ENCODE results near the gene VPS33B.
"Not testable (repeated sequence)": the region's sequence is repeated elsewhere in the genome, so short reads cannot be mapped to it uniquely, and the experiment has no call there.

The VPS33B gene

GRCh38 chr15:91032919-91033803, 10.8 kb upstream of the VPS33B start:
- no peak overlapping the region for H3K27ac ChIP-seq
- DNase-seq (ENCODE audit: low read depth, low spot score): peak; percentile 24

DNA sequence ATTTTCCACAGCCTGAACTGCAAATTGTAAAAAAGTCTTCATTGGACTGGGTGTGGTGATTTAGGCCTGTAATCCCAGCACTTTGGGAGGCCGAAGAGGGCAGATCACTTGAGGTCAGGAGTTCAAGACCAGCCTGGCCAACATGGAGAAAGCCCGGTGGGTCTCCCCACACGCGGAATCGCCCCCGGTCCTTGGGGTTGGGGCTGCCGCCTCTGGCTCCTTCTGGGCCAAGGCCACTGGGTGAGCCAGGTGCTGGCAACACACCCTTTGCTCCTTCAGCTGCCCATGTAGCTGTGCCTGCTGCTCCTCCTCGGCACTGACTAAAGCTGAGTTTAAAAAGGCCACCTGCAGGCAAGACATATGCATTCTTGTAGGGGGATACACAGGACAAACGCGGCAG, 9.4 kb upstream of the VPS33B start:
- H3K27ac ChIP-seq: no peak overlapping the region
- no peak for DNase-seq (ENCODE audit: low read depth, low spot score)

- H3K27ac ChIP-seq: no peak overlapping the region
- no peak for DNase-seq (ENCODE audit: low read depth, low spot score)
Measured at GRCh38 chr15:91027677-91028076, 5.3 kb upstream of the VPS33B start.

DNA sequence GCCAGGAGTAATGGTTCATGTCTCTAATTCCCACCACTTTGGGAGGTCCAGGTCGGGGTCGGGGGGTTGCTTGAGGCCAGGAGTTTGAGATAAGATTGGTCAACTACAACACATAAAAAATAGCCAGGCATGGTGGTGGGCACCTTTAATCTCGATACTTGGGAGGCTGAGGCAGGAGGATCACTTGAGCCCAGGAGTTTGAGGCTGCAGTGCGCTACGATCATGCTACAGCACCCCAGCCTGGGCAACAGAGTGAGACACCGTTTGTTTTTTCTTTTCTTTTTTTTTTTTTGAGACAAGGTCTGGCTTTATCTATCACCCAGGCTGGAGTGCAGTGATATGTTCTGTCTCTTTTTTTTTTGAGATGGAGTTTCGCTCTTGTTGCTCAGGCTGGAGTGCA, 1.3 kb upstream of the VPS33B start:
- DNase-seq (ENCODE audit: low read depth, low spot score): no peak
- no peak overlapping the region for H3K27ac ChIP-seq

- peak overlapping the region; percentile 80 for H3K27ac ChIP-seq
- DNase-seq (ENCODE audit: low read depth, low spot score): no peak
Measured at GRCh38 chr15:91022832-91023129, 387 bp upstream of the VPS33B start.

GRCh38 chr15:91021516-91022074, 799 bp downstream of the VPS33B start:
- no peak for DNase-seq (ENCODE audit: low read depth, low spot score)
- peak overlapping the region; percentile 80 for H3K27ac ChIP-seq

- no peak overlapping the region for H3K27ac ChIP-seq
Measured at GRCh38 chr15:91018158-91018557, 4.2 kb downstream of the VPS33B start.

DNA sequence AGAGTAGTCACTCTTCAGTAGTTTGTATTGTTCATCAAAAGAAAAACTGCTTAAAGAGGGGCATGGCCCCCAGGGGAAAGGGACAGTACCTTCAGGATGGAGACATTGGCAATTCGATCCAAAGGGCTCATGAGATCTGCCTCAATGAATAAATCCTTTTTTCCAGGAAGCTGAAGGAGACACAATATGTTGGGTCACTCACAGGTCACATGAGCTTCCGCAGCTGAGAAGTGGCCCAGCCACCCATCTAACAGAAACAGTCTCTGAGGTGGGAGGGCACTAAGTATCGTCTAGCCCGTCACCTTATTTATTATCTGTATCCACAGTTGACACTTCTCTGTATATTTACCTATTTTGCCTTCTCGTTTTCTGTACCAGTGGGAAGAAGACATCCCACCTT, 4.7 kb downstream of the VPS33B start:
- no peak overlapping the region for H3K27ac ChIP-seq

More at GRCh38 chr15:91018158-91018557, 4.2 kb downstream of the VPS33B start:
- no peak for DNase-seq (ENCODE audit: low read depth, low spot score)

DNA sequence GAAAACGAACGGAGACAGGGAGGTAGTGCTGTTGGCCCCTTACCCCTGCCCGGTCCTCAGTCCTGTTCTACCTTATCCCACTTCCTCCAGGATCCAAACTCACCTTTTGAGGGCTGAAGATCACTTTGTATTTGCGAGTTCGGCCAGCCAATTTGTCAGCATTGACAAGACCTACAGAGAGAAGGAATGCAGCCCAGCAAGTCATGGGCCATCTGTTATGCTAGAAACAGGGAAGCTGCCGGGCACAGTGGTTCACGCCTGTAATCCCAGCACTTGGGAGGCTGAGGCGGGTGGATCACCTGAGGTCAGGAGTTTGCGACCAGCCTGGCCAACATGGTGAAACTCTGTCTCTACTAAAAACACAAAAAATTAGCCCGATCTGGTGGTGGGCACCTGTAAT, 8.7 kb downstream of the VPS33B start:
- not testable (repeated sequence) for H3K27ac ChIP-seq; DNase-seq (ENCODE audit: low read depth, low spot score)

More for the DNA sequence above, 4.7 kb downstream of the VPS33B start:
- DNase-seq (ENCODE audit: low read depth, low spot score): no peak

GRCh38 chr15:91007266-91007665, 15.1 kb downstream of the VPS33B start:
- H3K27ac ChIP-seq: no peak overlapping the region
- no peak for DNase-seq (ENCODE audit: low read depth, low spot score)

DNA sequence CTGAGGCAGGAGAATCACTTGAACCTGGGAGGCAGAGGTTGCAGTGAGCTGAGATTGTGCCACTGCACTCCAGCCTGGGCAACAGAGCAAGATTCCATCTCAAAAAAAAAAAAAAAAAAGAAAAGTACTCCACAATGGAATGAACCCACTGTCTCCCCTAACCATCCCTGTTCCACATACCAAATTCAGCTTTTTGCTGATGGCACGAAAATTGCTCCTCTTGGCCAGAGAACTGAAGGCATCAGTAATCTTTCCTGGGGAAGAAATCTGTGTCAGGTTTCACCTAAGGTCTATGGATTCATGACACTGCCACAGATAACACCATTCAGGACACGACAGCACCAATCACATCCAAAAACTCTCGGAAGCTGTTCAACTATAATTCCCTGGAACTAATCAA, 21.2 kb downstream of the VPS33B start:
- no peak overlapping the region for H3K27ac ChIP-seq
- DNase-seq (ENCODE audit: low read depth, low spot score): no peak

DNA sequence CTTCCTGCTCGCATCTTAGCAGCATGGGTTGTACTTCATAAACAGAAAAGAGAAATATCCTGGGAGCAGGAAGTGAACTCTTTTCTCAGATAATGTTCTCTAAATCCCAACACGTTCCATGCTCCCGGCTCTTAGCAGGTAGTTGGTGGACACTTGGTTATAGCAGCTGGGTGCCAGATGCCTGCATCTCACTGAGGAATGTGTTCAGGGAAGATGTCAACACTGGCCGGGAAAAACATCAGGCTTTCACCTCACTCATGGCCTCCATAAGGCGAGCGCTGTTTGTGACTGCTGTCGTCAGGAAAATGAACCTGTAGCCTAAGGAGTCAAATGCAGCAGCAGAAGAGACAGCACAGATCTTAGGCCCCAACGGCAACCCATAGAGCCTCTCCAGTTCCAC, 23.7 kb downstream of the VPS33B start:
- no peak for DNase-seq (ENCODE audit: low read depth, low spot score)
- H3K27ac ChIP-seq: no peak overlapping the region

GRCh38 chr15:90994417-90995311, 27.7 kb downstream of the VPS33B start, which contains the start of gene PRC1:
TSS of gene PRC1 (minus strand) at chr15:90994535. CDS start at chr15:90994417, 118 bp downstream.
- H3K27ac ChIP-seq: peak within 1 kb of the TSS; percentile 54
- DNase-seq (ENCODE audit: low read depth, low spot score): peak; percentile 93

GRCh38 chr15:90994059-90994416, 28.4 kb downstream of the VPS33B start:
- H3K27ac ChIP-seq: peak overlapping the region; percentile 54
- DNase-seq (ENCODE audit: low read depth, low spot score): no peak

DNA sequence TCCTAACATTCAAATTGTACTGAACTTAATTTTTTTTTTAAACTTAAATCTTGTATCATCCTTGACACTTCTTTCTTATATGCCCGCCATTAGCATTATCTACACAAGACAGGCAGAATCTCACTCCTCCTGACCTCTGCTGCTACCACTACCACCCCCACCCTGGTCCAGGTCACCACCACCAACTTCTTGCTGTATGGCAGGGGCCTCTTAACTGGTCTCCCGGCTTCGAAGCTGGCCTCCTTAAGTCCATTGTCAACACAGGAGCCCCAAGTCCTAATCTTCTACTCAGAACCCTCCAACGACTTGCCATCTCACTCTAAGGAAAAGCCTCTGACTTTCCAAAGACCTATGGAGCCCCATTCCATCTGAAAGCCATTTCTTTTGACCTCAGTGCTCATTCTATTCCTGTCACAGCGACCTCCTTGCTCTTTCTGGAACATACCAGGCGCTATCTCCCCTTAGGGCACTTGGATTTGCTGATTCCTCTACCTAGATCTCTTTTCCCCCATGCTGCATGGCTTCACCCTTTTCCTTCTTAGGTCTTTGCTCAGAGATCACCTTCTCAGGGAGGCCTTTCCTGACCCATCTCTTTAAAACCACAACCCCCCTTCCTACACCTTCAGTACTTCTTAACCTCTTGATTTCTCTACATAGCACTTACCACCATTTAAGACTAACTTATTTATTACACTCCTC, 30.7 kb downstream of the VPS33B start:
- no peak overlapping the region for H3K27ac ChIP-seq
- no peak for DNase-seq (ENCODE audit: low read depth, low spot score)

DNA sequence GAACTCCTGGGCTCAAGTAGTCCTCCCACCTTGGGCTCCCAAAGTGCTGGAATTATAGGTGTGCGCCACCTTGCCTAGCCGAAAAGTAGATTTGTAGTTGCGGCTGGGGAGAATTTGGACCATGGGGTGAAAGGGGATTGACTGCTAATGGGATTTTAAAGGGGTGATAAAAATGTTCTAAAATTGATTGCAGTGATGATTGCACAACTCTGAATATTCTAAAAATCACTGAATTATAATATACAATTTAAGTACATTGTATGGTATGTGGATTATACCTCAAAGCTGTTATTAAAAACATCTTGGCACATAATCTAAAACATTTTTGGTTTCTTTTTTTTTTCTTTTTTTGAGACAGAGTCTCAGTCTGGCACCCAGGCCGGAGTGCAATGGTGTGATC, 31.9 kb downstream of the VPS33B start:
- DNase-seq (ENCODE audit: low read depth, low spot score): no peak
- H3K27ac ChIP-seq: no peak overlapping the region

DNA sequence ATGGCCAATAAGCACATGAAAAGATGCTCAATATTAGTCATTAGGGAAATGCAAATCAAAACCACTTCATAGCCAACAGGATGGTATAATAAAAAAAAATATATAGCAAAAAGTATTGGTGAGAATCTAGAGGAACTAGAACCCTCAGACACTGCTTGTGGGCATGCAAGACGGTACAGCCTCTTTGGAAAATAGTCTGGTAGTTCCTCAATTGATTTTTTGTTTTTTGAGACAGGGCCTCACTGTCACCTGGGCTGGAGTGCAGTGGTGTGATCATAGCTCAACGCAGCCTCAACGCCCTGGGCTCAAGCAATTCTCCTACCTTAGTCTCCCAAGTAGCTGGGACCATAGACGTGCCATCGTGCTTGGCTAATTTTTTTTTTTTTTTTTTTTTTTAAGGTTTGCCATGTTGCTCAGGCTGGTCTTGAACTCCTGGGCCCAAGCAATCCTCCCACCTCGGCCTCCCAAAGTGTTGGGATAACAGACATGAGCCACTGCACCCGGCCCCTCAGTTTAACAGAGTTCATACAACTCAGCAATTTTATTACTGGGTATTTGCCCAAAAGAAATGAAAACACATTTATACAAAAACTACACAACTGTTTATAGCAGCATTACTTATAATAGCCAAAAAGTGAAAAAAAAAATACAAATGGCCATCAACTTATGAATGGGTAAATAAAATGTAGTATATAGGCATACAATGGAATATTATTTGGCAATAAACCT, 33.2 kb downstream of the VPS33B start:
- DNase-seq (ENCODE audit: low read depth, low spot score): no peak

GRCh38 chr15:90988296-90988695, 34.1 kb downstream of the VPS33B start:
- no peak overlapping the region for H3K27ac ChIP-seq
- no peak for DNase-seq (ENCODE audit: low read depth, low spot score)

More for the DNA sequence above, 33.2 kb downstream of the VPS33B start:
- H3K27ac ChIP-seq: no peak overlapping the region

- no peak for DNase-seq (ENCODE audit: low read depth, low spot score)
- H3K27ac ChIP-seq: no peak overlapping the region
Measured at GRCh38 chr15:90987561-90988141, 34.7 kb downstream of the VPS33B start.
